Spleen (tissue), 11 donors: ENCODE results near the gene ECPAS. TPM values are rescaled to one million over a fixed set of nuclear protein-coding genes. Genes with fewer than 3 reads are reported as not detected.

Experiments
- DNase-seq: peaks from one replicate; pipeline ENCODE4 v3.0.0-alpha.2; 2020
- H3K27ac ChIP-seq, 8 donors: fragments of 200-600 bp; sonication (generic) in 7 of 8; 1 replicate in 4 of 8; 2 replicates in 4 of 8; pipeline versions ENCODE4 v1.5.0 to v1.8.0; 2016 to 2021; ENCODE audit warnings: inconsistent platforms in 4 of 8, mild to moderate bottlenecking in 4 of 8, moderate library complexity in 1 of 8
- H3K27me3 ChIP-seq, 7 donors: fragments of 200-600 bp; sonication (generic) in 6 of 7; replicated peaks in 1 of 7; 1 replicate in 4 of 7; 2 replicates in 3 of 7; pipeline versions ENCODE4 v1.5.0 to v1.8.0; 2016 to 2021; ENCODE audit warnings: inconsistent platforms in 3 of 7, mild to moderate bottlenecking in 1 of 7
- H3K36me3 ChIP-seq, 6 donors: fragments of 200-600 bp; sonication (generic) in 5 of 6; 1 replicate in 4 of 6; 2 replicates in 2 of 6; pipeline versions ENCODE4 v1.5.0 to v1.8.0; 2016 to 2021; ENCODE audit warnings: inconsistent platforms in 2 of 6
- H3K4me1 ChIP-seq, 6 donors: fragments of 200-600 bp; sonication (generic) in 5 of 6; 1 replicate in 3 of 6; 2 replicates in 3 of 6; pipeline versions ENCODE4 v1.5.0 to v1.8.0; 2016 to 2021; ENCODE audit warnings: inconsistent platforms in 3 of 6
- H3K4me3 ChIP-seq, 8 donors: fragments of 200-600 bp; sonication (generic) in 7 of 8; 1 replicate in 4 of 8; 2 replicates in 4 of 8; pipeline versions ENCODE4 v1.5.0 to v1.8.0; 2016 to 2021; ENCODE audit warnings: inconsistent platforms in 4 of 8, mild to moderate bottlenecking in 4 of 8, moderate library complexity in 2 of 8
- H3K9me3 ChIP-seq, 8 donors: fragments of 200-600 bp; sonication (generic) in 7 of 8; 1 replicate in 4 of 8; 2 replicates in 4 of 8; pipeline versions ENCODE4 v1.5.0 to v1.8.0; 2016 to 2021; ENCODE audit warnings: inconsistent platforms in 4 of 8
- CTCF ChIP-seq, 11 experiments: fragments of 200-600 bp in 7 of 11; fragments of 450-650 bp in 4 of 11; sonication (generic) in 4 of 11; IDR thresholded peaks in 8 of 11; conservative IDR thresholded peaks in 3 of 11; 1 replicate in 7 of 11; 2 replicates in 4 of 11; pipeline versions ENCODE4 v1.4.0 to v1.8.0; 2016 to 2021; ENCODE audit warnings: antibody characterized with exemption in 11 of 11, inconsistent platforms in 4 of 11, mild to moderate bottlenecking in 1 of 11
- POLR2A ChIP-seq, 3 donors: fragments of 450-650 bp; IDR thresholded peaks; one replicate each; pipeline ENCODE4 v1.5.1; 2017; ENCODE audit warnings: antibody characterized with exemption in 3 of 3, mild to moderate bottlenecking in 1 of 3
- POLR2AphosphoS5 ChIP-seq, 3 donors: sonication (generic); formaldehyde crosslinking; IDR thresholded peaks; one replicate each; pipeline ENCODE4 v1.5.1; 2017; ENCODE audit warnings: antibody characterized with exemption in 3 of 3
- WGBS, 5 donors: extraction: QIAGEN DNeasy Blood & Tissue Kit in 3 of 5; methylation state at CpG; one replicate each; pipeline versions ENCODE4 v1.1.5 to v1.1.7; 2013 to 2018; 5-methylcytosine and 5-hydroxymethylcytosine counted together
- intact Hi-C: fragments of 100-400 bp; cut with DNase I; formaldehyde crosslinking; loops from one replicate; pipeline ENCODE4 v1.15.0; 2023; ENCODE audit warnings: low total_unique reads
- polyA plus RNA-seq, 3 donors: library from polyadenylated mRNA; stranded (reverse); fragments of 200-250 nt; gene quantifications; one replicate each; pipeline ENCODE4 v1.2.1, GENCODE V29; 2013
- total RNA-seq, 7 donors: library from RNA; depleted of rRNA in 3 of 7; stranded (reverse); fragments of >200 nt in 3 of 7; fragmentation: NEBNext Ultra II Directional in 4 of 7; extraction: Animal tissue kit (Norgen Biotek cat#: 25700) in 4 of 7; gene quantifications; one replicate each; pipeline versions ENCODE4 v1.1.0 to v1.2.1, GENCODE V29; 2016 to 2021
- donor health status: healthy with polysubstance abuse.
- donor health status: DM: no; HTN: no; CAD: no; lungs with moderate emphysema.
- donor health status: DM: no; HTN: no; CAD: no.
- donor health status: Bipolar disorder and iron deficiency.
- donor health status: healthy.
- donor health status: DM: no; HTN: no; CAD: no.
- donor health status: DM: yes; HTN: yes; CAD: no.

Gene ECPAS
- total and polyA plus RNA-seq, 10 donors = 7.5 to 71.2 (median 56.2) TPM

GRCh38 chr9:111442360-111443027 lies 41.7 kb downstream of the ECPAS start:
- intact Hi-C loops = no loop called here
- TF ChIP-seq POLR2A (IDR thresholded peaks at IDR 0.05) (no peak), POLR2AphosphoS5 (IDR thresholded peaks at IDR 0.05) (no peak), CTCF (IDR thresholded peaks at IDR 0.05 in 8 of 11, conservative IDR thresholded peaks at IDR 0.05 in 3 of 11) (no peak)
- peaks cover 0 to 98% (median 49%) of the 10 kb centered on the region in 6 donors for H3K36me3 ChIP-seq
- no peaks in the 10 kb centered on the region for H3K4me1 ChIP-seq
- no peak overlapping the region for H3K4me3 ChIP-seq
- 90 to 96% (median 92%) methylated on average over 4 of the region's 4 CpGs for WGBS, 5 donors
- H3K27ac ChIP-seq = no peak overlapping the region
- no peak for DNase-seq
- no peaks in the 10 kb centered on the region for H3K27me3 ChIP-seq
- no peaks in the 10 kb centered on the region for H3K9me3 ChIP-seq

DNA sequence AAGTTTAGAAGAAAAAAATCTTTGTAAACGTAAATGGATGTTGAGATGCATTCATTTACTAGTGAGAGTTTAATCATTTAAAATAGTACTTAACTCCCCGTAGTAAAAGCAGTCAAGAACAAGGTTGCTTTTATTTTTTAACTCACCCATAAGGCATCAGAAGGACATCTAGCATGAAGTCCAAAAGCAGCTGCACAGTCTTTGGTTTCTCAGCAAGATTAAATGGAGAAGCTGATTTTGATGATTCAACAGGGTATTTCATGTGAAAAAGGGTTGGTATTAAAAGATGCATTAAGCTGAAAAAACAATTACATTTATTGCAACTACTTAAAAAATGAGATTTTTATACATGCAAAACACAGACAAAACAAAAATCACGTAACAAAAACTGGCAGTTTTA lies 44.0 kb downstream of the ECPAS start:
- Histone ChIP-seq H3K9me3 (no peaks in the 10 kb centered on the region), H3K4me1 (no peaks in the 10 kb centered on the region), H3K27me3 (no peaks in the 10 kb centered on the region), H3K4me3 (no peak overlapping the region), H3K27ac (no peak overlapping the region), H3K36me3 (peaks cover 0 to 99% (median 62%) of the 10 kb centered on the region in 6 donors)
- intact Hi-C loops = no loop called here
- DNase-seq = no peak
- 90 to 97% (median 93%) methylated on average over 3 of the region's 3 CpGs for WGBS, 5 donors
- TF ChIP-seq POLR2A (IDR thresholded peaks at IDR 0.05) = no peak

- no peak for TF ChIP-seq CTCF (IDR thresholded peaks at IDR 0.05 in 8 of 11, conservative IDR thresholded peaks at IDR 0.05 in 3 of 11)
- 87 to 96% (median 91%) methylated on average over 6 of the region's 6 CpGs for WGBS, 5 donors
- H3K4me1 ChIP-seq = no peaks in the 10 kb centered on the region
- DNase-seq = no peak
- H3K27me3 ChIP-seq = no peaks in the 10 kb centered on the region
- intact Hi-C loops = no loop called here
- H3K4me3 ChIP-seq = no peak overlapping the region
- H3K9me3 ChIP-seq = no peaks in the 10 kb centered on the region
- H3K36me3 ChIP-seq = peaks cover 0 to 99% (median 62%) of the 10 kb centered on the region in 6 donors
- no peak overlapping the region for H3K27ac ChIP-seq
Observed at GRCh38 chr9:111438541-111439235, 45.5 kb downstream of the ECPAS start.

DNA sequence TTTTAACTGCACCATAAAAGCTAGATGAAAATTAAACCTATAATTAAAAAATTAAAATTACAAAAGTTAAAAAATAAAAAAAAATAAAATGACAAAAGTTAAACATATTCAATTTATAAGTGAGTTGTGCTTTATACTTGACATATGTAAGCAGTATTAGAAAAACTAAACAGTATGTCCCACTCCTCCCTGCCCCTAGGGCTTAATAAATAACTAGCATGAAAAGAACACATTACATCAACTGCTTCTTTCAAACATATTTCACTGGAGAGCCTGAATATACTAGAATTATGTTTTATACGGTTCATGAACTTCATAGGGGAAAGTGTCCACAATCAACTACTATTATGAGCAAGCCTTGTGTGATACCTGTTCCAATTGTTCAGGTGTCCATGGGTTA lies 47.6 kb downstream of the ECPAS start:
- Histone ChIP-seq H3K4me3 (no peak overlapping the region), H3K27me3 (no peaks in the 10 kb centered on the region), H3K36me3 (peaks cover 0 to 99% (median 65%) of the 10 kb centered on the region in 6 donors), H3K27ac (no peak overlapping the region), H3K9me3 (no peaks in the 10 kb centered on the region), H3K4me1 (no peaks in the 10 kb centered on the region)
- 93 to 100% (median 94%) methylated on average over 1 of the region's 1 CpG for WGBS, 5 donors
- TF ChIP-seq POLR2A (IDR thresholded peaks at IDR 0.05) (no peak), POLR2AphosphoS5 (IDR thresholded peaks at IDR 0.05) (no peak), CTCF (IDR thresholded peaks at IDR 0.05 in 8 of 11, conservative IDR thresholded peaks at IDR 0.05 in 3 of 11) (no peak)
- intact Hi-C loops = no loop called here
- DNase-seq = no peak
